HG03460 (cell line): ENCODE measurements around the gene SHMT1.
"Not testable (repeated sequence)": the region's sequence is repeated elsewhere in the genome, so short reads cannot be mapped to it uniquely, and the experiment has no call there.

ENCODE experiments used
- ATAC-seq: cut with Tn5 transposase; IDR thresholded peaks from one replicate; pipeline ENCODE4 v1.9.1; 2021; ENCODE audit not compliant: unreplicated experiment

SHMT1 gene

DNA sequence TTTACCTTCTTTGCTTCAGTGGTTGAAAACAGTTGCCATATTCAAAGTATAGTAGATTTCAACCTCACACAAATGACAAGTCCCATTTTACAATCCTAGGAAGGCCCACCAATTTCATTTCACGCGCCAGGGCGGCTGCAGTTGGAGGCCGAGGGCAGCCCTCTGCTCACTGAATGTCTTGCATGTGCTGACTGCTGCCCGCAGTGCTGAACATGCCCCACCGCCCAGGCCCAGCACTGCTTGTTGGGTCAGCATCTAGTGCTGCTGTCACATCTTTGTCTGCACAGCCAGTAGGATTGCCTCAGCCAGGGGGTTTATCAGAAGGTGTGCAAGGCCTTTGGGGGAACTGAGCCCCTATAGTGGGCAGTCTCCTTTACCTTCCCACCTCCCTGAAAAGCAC is 36.8 kb downstream of the SHMT1 start:
- no peak for ATAC-seq

GRCh38 chr17:18326039-18326438 is 37.3 kb downstream of the SHMT1 start:
- ATAC-seq: no peak

DNA sequence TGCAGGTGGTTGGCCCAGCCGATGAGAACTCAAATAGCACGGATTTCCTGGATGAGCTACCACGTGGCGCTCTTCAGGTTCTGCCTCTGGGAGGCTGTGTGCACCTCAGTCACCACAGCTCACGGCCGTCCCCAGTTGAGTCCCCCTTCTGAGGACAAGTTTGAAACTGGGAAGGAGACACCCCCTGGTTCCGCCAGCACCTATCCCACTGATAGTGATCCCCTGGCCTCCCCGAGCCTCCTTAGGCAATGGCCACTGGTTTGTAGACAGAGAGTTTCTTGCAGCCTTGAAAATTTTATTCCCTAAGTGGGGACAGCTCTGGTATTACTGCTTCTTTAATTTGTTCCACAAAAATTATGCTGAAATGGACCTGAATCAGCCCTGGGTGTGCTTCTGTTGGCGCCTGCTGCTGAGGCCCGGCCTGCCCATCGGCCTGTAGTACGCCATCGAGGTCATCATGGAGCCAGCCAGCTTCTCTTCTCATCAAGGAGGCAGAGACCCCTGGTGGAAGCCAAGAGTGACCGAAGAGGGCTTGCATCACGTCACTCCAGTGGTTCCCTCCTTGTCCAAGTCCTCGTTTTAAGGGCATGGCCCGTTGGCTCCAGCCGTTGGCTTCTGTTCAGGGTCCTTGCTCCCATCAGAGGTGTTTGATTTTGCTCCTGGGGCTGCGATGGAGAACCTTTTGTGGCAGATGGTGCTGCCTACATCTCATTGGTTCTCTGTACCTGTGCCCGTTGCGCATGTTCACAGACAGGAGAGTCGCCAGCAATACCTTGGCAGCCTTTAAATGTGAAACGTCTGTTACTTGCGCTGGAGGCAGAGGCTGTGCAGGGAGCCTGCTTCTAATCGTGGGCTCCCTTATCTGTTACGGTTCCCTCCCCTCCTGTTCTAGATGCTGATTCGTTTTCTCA is 39.0 kb downstream of the SHMT1 start:
- ATAC-seq: no peak

DNA sequence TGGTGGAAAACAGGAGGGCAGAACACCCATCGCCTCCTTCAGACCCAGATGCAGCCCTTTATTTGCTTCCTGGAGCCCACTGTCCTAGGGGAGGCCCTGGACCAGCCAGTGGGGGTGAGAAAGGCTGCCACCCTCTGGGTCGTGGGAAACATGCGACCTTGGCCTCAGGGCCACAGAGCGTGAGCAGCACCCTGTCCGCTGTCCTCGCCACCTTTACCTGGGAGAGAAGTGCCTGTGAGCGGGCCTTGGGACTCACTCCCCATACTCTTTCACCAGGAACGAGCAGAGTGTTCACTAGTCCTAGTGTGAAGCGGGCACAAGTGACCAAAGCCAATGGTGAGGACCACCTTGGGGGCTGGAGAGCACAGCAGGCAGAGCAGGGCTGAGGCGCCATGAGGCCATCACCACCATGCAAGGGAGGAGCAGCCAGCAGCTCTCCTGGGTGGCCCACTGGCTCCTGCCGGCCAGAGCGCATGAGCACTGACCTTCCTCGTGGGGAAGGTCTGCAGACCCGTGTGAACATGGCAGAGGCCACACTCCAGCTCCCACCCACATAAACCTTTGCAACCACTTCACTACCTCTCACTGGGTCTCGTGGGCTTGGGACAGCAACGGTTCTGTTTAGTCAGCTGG is 39.7 kb downstream of the SHMT1 start:
- ATAC-seq: no peak

DNA sequence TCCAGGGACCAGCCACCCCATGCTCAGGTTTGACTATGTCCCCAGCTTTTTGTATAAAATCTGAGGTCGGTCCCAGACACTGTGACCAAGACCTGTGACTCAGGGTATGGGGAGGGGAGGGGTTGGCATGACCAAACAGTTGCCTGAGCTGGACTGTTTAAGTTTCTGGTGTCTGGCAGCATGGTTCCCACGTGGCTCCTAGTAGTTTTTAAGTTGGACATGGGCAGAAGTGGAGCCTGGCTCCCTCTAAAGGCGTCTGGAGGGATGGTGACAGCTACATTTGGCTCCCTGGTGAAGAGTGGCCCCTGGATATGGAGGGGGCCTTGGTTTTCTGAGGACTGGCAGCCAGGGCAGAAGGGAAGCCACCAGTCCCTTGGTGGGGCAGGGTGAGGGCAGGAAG is 40.3 kb downstream of the SHMT1 start:
- ATAC-seq: no peak

DNA sequence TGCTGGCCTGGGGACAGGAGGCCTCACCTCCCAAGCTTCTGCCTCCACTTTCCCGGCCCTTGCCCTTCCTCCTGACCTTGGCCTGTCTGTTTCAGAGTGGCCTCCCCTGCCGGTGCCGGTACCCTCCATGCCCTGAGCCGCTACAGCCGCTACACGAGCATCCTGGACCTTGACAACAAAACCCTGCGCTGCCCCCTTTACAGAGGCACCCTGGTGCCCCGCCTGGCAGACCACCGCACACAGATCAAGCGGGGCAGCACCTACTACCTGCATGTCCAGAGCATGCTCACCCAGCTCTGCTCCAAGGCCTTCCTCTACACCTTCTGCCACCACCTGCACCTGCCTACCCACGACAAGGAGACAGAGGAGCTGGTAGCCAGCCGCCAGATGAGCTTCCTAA is 40.8 kb downstream of the SHMT1 start:
- ATAC-seq: no peak

- no peak for ATAC-seq
Observed at GRCh38 chr17:18321309-18321708, 42.0 kb downstream of the SHMT1 start.

- ATAC-seq: no peak
Observed at GRCh38 chr17:18320301-18320700, 43.0 kb downstream of the SHMT1 start.

DNA sequence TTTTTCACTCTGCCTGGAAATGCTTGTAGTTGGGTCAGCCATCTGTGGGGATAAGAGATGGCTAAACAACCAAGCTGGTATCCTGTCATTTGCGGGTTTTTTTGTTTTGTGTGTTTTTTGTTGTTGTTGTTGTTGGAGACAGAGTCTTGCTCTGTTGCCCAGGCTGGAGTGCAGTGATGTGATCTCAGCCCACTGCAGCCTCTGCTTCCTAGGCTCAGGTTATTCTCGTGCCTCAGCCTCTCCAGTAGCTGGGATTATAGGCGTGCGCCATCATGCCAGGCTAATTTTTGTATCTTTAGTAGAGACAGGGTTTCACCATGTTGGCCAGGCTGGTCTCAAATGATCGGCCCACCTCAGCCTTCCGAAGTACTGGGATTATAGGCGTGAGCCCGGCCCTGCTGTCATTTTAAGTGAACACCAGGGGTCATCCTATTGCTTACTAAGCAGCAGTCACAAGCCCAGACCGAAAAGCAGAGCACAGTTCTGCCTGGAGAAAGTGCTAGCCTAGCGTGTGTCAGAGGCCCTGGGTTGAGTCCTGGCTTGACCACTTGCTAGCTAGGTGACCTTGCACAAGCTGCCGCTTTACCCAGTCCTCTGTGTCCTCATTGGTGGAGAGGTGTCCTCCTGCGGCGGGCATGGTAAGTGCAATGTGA is 43.6 kb downstream of the SHMT1 start:
- no peak for ATAC-seq

DNA sequence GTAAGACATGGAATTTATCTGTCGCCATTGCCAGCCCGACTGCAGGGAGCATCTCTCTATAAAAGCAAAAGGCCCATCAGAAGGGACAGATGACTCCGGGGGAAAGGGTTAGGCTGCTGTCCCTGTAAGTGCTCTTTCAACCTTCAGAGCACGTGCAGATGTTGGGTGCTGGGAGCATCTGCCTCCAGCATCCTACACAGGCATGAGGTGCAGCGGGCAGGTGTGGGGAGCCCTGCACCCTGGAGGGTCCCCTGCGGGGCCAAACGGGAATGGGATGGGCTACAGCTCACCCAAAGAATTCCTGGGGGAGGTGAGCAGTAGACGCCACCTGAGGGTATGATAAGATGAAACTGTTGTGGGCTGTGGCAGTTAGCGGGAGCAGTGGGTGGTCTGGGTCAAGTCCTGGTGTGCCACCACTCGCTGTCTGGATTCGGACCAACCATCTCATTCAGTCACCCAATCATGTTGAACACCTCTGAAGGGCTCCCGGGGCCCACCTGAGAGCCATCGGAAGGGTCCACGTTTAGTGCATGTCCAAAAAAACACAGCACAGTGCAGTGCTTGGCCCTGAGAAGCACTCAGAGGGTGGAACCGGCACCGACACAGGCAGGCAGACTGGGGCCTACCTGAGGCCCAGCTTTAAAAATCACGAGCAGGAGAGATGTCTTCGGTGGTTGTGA is 44.4 kb downstream of the SHMT1 start:
- ATAC-seq: no peak

GRCh38 chr17:18318117-18318516 is 45.2 kb downstream of the SHMT1 start:
- no peak for ATAC-seq

- ATAC-seq: no peak
Observed at GRCh38 chr17:18315961-18316360, 47.4 kb downstream of the SHMT1 start.

GRCh38 chr17:18315562-18315922 is 47.8 kb downstream of the SHMT1 start:
- ATAC-seq: no peak

DNA sequence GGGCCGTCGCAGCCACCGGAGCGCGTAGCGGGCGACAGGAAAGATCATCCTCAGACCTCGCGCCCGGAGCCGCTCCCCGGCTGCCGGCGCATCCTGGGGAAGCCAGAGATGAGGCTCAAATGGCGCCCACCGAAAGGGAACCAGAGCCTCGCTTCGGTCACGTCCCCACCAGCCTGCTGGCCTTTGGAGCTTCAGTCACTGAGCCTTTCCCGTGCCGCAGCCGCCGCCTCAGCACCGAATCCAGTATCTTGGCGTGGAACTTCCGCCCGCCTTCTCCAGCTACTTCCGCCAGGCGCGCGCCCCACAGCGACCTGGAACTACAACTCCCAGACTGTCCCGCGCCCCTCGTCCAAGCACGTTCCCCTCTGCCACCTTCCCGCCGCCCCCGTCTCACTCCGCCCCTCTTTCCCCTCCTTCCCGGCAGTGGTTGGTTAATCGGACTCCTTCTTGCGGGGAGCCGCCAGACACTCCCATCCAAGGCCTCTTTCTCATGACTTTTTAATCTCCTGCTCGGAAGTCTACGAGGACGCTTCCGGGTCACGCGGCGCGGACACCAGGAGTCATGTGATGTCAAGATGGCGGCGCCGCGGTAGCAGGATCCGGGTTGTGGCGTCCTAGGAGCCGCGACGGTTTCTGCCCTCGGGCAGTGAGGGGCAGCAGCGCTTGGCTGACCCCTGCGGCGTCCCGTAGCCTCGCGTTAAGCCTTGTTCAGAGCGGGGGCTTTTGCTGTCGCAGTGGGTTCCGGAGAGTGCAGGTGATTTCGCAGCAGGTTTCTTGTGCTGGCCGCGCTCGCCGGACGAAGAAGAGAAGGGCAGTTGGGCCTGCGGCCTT is 48.4 kb downstream of the SHMT1 start, which contains the start of the genes SMCR8 and TOP3A:
SMCR8 (plus strand) TSS at position 563 of the 831 bp plus-strand sequence. CDS start 497 bp downstream, outside the sequence.
TOP3A (minus strand) TSS at position 264 of the 831 bp plus-strand sequence; CDS start at position 48, 216 bp downstream.
- peak; percentile 73 for ATAC-seq

- no peak for ATAC-seq
Observed at GRCh38 chr17:18314059-18314730, 49.2 kb downstream of the SHMT1 start.

DNA sequence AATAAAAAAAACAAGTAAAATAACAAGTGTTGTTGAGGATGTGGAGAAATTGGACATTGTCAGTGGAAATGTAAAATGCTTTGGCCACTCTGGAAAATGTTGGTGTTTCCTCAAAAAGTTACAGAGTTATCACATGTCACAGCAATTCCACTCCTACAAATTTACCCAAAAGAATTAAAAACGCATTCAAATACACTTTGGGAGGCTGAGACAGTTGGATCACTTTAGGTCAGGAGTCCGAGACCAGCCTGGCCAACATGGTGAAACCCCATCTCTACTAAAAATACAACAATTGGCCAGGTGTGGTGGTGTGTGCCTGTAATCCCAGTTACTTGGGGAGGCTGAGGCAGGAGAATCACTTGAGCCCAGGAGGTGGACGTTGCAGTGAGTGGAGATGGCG is 54.1 kb downstream of the SHMT1 start:
- no peak for ATAC-seq

DNA sequence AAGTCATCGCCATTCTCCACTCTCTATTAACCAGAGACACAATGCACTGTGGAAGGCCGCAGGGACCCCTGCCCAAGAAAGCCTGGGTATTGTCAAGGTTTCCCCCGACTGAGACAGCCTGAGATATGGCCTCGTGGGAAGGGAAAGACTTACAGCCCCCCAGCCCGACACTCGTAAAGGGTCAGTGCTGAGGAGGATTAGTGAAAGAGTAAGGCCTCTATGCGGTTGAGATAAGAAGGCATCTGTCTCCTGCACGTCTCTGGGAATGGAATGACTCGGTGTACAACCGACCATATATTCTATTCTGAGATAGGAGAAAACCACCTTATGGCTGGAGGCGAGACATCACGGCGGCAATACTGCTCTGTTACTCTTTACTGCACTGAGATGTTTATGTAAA is 60.1 kb downstream of the SHMT1 start:
- ATAC-seq: not testable (repeated sequence)

GRCh38 chr17:18300725-18301480 is 62.4 kb downstream of the SHMT1 start:
- ATAC-seq: no peak

- ATAC-seq: not testable (repeated sequence)
Observed at GRCh38 chr17:18298061-18298460, 65.3 kb downstream of the SHMT1 start.
